Kasumi-1 (cell line): ENCODE data around the gene SLC43A2.

ENCODE experiments used
- DNase-seq, 2 experiments: peaks; one replicate each; lab custom pipeline; 2025; lab: John Stamatoyannopoulos, UW

Gene SLC43A2

DNA sequence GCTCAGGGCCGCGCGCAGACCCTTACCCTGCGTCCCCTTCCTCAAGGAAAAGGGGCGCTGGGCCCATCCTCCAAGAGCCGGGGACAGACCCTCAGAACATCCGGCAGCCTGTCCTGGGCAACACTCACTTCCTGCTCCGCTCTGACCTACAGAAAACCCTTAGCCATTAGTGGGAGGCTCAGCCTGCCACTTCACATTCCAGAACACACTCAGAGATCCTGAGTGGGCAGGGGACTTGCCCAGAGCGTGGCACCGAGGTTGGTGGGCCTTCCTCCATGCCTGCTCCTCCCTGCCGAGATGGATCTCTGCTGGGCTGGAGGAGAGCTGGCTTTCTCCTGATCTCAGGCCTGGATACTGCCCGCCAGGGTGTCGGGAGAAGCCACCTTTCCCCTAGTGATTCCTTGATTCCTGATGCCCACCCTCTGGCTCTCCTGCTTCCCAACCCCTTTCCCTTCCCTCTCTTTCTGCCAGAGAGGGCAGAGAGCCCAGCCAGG lies 15.4 kb upstream of the SLC43A2 start:
- DNase-seq: no peak

GRCh38 chr17:1643293-1643998 lies 14.8 kb upstream of the SLC43A2 start:
- no peak for DNase-seq

DNA sequence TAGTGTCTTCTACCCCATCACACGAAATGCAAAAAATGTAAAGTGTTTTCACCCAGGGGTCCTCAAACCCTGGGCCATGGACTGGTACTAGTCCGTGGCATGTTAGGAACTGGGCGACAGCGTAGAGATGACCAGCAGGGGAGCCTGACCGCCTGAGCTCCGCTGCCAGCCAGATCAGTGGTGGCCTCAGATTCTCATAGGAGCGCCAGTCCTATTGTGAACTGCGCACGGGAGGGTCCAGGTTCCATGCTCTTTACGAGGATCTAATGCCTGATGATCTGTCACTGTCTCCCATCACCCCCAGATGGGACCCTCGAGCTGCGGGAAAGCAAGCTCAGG lies 12.4 kb upstream of the SLC43A2 start:
- DNase-seq: no peak

GRCh38 chr17:1640329-1641064 lies 11.9 kb upstream of the SLC43A2 start:
- DNase-seq: no peak

DNA sequence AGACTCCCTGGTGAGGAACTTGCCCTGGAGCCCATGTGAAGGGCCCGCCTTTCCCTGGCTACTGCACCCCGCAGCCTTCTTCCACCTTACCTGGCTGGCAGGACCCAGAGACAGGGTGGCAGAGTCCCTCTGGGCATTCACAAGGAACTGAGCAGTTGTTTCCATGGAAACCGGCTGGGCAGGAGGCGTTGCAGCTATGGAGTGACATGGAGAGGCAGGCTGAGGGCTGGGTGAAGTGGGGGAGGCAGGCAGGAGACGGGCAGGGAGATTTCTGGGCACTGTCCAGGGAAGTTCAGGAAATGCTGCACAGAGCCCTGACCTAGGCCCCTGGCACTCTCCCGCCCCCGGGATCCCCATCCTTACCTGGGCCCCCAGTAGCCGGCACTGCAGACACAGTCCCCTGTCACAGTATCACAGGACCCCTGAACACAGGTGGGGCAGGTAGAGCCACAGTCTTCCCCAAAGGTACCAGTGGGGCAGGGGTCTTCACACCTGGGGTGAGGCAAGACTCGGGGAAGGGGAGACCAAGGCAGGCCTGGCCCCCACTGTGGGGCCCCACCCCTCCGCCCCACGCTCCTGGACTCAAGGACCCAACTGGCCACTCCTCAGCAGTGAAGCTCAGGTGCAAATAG lies 11.0 kb upstream of the SLC43A2 start:
- no peak for DNase-seq

GRCh38 chr17:1638624-1639300 lies 10.1 kb upstream of the SLC43A2 start:
- no peak for DNase-seq

GRCh38 chr17:1638171-1638590 lies 9.5 kb upstream of the SLC43A2 start:
- no peak for DNase-seq

DNA sequence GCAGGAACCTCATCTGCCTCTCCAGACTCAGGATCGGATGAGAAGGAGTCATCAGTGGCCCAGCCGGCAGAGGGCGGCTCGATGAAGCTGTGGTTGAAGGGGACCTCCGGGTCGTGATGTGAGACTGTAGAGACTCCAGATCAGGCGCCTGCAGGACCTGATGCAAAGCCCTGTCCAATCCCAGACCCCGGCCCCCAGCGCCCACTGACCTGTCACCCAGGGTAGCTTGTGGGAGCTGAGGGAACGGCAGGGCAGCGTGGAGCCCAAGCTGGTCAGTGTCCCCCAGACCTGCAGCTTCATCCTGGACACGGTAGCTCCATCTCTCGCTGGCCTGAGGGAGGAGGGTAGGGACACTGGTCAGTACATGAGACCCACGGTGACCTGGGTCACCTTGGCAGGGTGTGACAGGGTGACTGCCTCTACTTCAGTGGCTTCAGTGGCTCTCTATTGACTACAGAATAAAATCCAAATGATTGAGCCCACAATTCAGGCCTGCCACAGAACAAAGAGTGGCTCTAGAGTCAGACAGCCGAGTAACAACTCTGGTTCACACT lies 8.2 kb upstream of the SLC43A2 start:
- DNase-seq: no peak

- DNase-seq: no peak
Observed at GRCh38 chr17:1635675-1636465, 7.2 kb upstream of the SLC43A2 start.

DNA sequence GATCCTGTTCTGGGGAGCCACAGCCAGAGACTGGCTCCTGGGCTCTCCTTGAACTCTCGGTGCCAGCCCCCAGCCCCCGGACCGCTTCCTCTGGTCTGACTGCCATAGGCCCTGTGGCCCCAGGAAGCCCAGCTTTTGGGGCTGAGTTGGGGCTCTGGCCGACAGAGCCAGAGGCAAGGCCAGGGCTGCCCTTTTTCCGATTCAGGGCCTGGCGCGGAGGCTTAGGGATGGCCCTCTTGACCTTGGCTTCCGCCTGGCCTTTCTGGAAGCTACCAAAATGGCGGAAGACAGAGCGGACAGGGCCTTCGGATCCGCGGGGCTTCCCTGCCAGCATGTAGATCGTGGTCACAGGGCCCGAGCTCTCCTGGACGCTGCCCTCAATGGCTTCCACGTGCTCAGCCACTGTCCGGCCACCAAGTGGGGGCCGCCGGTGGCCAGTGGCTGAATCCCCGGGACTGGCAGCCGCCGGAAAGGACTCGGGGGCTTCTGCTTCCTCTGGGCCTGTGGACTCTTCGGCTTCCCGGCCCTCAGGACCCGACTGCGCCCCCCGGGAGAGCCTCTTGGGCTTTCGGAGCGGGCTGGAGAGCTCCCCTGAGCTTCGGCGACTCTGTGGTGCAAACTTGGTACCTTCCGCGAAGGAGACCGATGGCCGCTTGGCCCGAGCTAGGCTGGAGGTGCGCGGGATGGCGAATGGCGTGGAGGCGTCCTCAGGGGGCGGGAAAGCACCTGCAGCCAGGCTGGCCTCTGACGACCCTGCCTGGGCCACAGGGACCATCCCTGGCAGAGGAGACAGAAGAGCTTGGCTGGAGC lies 6.4 kb upstream of the SLC43A2 start:
- no peak for DNase-seq

GRCh38 chr17:1630662-1631061 lies 2.0 kb upstream of the SLC43A2 start:
- no peak for DNase-seq

GRCh38 chr17:1629504-1630310 lies 1.1 kb upstream of the SLC43A2 start:
- peak; percentile 24 to 41 for DNase-seq

DNA sequence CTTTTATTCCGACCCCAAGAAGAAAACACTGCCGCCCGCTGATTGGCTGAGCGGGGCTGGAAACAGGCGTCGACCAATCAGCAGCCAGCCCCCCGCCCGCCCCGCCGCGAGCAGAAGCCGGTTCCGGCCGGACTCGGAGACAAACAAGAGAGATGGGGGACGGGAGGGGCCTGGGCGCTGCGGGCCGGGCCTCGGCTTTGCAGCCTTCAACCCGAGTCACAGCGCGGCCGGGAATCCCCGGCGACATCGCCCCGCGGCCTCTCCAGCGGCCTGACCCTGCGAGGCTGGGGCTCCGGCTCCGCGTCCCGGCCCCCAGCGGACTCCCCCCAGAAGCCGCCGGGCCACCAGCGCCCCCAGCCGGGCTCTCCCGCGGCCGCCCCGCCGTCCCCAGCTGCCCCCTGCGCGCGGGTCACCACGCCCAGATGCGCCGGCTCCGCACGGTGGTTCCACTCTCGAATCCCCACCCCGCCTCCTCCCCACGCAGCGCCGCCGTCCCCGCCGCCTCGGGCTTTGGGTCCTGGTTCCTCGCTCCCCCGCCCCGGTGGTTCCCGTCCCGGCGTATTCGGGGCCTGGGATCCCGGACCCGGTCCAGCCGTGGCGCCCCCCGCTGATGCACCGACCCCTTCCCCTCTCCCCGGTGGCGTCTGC lies 346 bp upstream of the SLC43A2 start:
- peak; percentile 51 to 61 for DNase-seq

DNA sequence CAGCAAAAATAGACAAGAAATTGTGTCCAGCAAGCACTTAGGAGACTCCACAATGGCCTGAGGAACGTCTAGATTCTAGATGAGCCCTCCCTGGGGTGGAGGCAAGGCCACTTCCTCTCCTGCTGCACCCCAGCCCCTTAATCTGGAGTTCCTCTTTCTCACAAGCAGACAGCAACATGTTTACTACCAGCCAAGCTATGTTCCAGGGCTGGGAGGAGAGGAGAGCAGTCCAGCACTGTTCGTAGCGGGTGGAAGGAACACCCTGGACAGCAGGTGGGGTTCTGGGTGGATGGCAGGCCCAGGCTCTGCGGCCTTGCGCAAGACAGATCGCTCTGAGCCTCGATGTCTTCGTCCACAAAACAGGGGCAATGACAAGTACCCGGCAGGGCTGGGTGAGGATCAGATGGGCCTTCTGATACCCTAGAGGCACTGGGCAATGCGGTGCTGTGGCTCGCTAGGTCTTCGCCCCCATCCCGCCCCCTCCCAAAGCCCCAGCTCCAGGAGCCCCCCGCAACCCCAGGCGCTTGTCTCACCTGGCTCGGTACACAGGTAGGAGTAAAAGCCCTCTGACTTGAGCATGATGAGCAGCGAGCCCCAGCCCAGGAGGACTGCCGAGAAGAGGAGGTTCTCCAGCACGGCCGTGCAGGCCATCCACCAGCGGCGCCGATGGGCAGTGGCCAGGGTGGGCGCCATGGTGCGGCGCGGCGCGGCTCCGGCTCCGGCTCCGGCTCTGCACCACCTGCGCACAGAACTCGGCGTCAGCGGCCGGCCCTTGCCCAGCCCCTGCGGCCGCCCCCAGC lies 1.3 kb downstream of the SLC43A2 start:
- DNase-seq: peak; percentile 55 to 65

- DNase-seq: no peak
Observed at GRCh38 chr17:1626333-1626732, 2.3 kb downstream of the SLC43A2 start.

GRCh38 chr17:1625581-1625980 lies 3.1 kb downstream of the SLC43A2 start:
- DNase-seq: no peak

DNA sequence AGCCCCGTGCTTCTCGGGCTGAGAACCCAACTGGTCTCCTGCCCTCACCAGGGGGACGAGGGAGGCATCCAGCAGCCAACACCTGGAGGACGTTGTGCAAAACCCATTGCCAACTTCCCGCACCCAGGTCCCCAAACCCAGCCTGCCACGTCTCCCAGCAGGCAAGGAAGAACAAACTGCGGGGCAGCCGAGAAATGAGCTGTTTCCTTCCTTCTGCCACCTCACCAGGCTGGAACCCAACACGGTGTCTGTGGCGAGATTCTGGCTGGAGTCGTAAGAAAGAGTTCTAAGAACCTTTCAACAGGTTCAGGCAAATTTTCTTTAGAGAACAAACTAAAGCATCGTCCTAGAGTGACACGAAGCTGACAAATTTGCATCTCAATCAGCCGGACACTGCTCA lies 3.6 kb downstream of the SLC43A2 start:
- no peak for DNase-seq

GRCh38 chr17:1624650-1625049 lies 4.0 kb downstream of the SLC43A2 start:
- no peak for DNase-seq
